ENCODE data around the gene INCA1. TPM values are rescaled to one million over a fixed set of nuclear protein-coding genes. Genes with fewer than 3 reads are reported as not detected.

Gene INCA1
- total and polyA plus RNA-seq, 2 of the 8 experiments (the other 6 are each of a cell fraction or from before 2014, with no cell fraction given) = 0.89 to 1.4 TPM

DNA sequence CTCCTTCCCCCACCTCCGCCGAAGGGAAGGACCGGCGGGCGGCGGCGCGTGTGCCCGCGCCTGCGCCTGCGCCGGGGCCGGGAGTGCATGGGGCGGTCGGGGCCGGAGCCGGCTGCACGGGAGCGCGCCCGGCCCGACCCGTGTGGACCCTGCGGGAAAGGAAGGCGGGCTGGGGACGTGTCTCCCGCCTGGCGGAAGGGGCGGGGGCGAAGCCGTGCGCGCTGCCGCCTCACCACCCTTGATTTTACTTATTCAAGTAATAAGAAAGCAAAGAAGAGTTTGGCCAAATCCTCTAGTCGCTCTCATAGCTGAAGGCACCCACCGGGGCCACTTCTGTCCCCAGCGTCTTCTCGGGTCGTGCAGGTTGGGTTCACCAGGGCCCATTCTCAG lies 48.4 kb downstream of the INCA1 start (continued):
- TF ChIP-seq SUZ12 (IDR thresholded peaks at IDR 0.05; ENCODE audit: low read length) (no peak), POU5F1 (IDR thresholded peaks at IDR 0.05; ENCODE audit: low read depth, low read length) (no peak), SIX5 (IDR thresholded peaks at IDR 0.05; ENCODE audit: low read depth, low read length) (no peak), KDM1A (IDR thresholded peaks at IDR 0.05; ENCODE audit: borderline replicate concordance, low read length) (no peak), GABPA (IDR thresholded peaks at IDR 0.05; ENCODE audit: borderline replicate concordance, insufficient read depth, low read length) (no peak), CEBPB (IDR thresholded peaks at IDR 0.05; ENCODE audit: low read depth, low read length) (no peak), EZH2 (IDR thresholded peaks at IDR 0.05; ENCODE audit: low read depth, low read length, severe bottlenecking) (no peak)
- TF ChIP-seq, protein P1, sequence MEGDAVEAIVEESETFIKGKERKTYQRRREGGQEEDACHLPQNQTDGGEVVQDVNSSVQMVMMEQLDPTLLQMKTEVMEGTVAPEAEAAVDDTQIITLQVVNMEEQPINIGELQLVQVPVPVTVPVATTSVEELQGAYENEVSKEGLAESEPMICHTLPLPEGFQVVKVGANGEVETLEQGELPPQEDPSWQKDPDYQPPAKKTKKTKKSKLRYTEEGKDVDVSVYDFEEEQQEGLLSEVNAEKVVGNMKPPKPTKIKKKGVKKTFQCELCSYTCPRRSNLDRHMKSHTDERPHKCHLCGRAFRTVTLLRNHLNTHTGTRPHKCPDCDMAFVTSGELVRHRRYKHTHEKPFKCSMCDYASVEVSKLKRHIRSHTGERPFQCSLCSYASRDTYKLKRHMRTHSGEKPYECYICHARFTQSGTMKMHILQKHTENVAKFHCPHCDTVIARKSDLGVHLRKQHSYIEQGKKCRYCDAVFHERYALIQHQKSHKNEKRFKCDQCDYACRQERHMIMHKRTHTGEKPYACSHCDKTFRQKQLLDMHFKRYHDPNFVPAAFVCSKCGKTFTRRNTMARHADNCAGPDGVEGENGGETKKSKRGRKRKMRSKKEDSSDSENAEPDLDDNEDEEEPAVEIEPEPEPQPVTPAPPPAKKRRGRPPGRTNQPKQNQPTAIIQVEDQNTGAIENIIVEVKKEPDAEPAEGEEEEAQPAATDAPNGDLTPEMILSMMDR (IDR thresholded peaks at IDR 0.05; ENCODE audit: control extremely low read depth in 1 of 3, insufficient read depth in 1 of 3, low read depth in 1 of 3, low read length in 3 of 3) = no peak

Measured in H1 (cell line).